GM23338 (cell line): ENCODE measurements around the gene GABBR1. TPM values are rescaled to one million over a fixed set of nuclear protein-coding genes. Genes with fewer than 3 reads are reported as not detected.

ENCODE experiments used
- ATAC-seq: fragments of 200-7000 bp; cut with Tn5 transposase; 3 replicates; pipeline ENCODE4 v1.9.1; 2020
- DNase-seq: peaks from one replicate; pipeline ENCODE4 v3.0.0-alpha.2; 2015; ENCODE audit warnings: low spot score
- H2AFZ ChIP-seq: fragments of 200-600 bp; sonication (generic); 2 replicates; pipeline ENCODE4 v1.8.0; 2016; ENCODE audit warnings: antibody characterized with exemption, mild to moderate bottlenecking, moderate library complexity
- H3F3A ChIP-seq: fragments of 200-600 bp; sonication (generic); replicated peaks from 2 replicates; pipeline ENCODE4 v1.8.0; 2017; ENCODE audit warnings: antibody characterized with exemption, mixed run types, low read depth
- H3K27ac ChIP-seq: fragments of 200-600 bp; sonication (generic); 2 replicates; pipeline ENCODE4 v1.6.1; 2016; ENCODE audit warnings: low read depth
- H3K27me3 ChIP-seq: fragments of 200-600 bp; sonication (generic); 2 replicates; pipeline ENCODE4 v1.8.0; 2016; ENCODE audit warnings: mild to moderate bottlenecking, mixed run types, moderate library complexity; ENCODE audit not compliant: insufficient read depth
- H3K36me3 ChIP-seq: fragments of 200-600 bp; sonication (generic); 2 replicates; pipeline ENCODE4 v1.8.0; 2016; ENCODE audit warnings: mild to moderate bottlenecking; ENCODE audit not compliant: insufficient read depth
- H3K4me1 ChIP-seq: fragments of 200-600 bp; sonication (generic); 2 replicates; pipeline ENCODE4 v1.8.0; 2016; ENCODE audit warnings: mild to moderate bottlenecking, moderate library complexity; ENCODE audit not compliant: insufficient read depth
- H3K4me2 ChIP-seq: fragments of 200-600 bp; sonication (generic); 2 replicates; pipeline ENCODE4 v1.7.1; 2017; ENCODE audit warnings: mixed run types
- H3K4me3 ChIP-seq: fragments of 200-600 bp; sonication (generic); 2 replicates; pipeline ENCODE4 v1.6.1; 2016; ENCODE audit warnings: mixed run types
- H3K79me2 ChIP-seq: fragments of 200-600 bp; sonication (generic); replicated peaks from 2 replicates; pipeline ENCODE4 v1.8.0; 2017; ENCODE audit warnings: mild to moderate bottlenecking; ENCODE audit not compliant: insufficient read depth
- H3K9me2 ChIP-seq: fragments of 200-600 bp; sonication (generic); 2 replicates; pipeline ENCODE4 v1.8.0; 2017; ENCODE audit not compliant: insufficient read depth
- H4K20me1 ChIP-seq: fragments of 200-600 bp; sonication (generic); replicated peaks from 2 replicates; pipeline ENCODE4 v1.8.0; 2017; ENCODE audit warnings: mild to moderate bottlenecking; ENCODE audit not compliant: insufficient read depth
- H3K27ac Mint-ChIP-seq: 2 replicates; pipeline ENCODE4 v1.8.0; 2020; ENCODE audit warnings: inconsistent platforms, mild to moderate bottlenecking, moderate library complexity, mixed read lengths
- H3K27me3 Mint-ChIP-seq: 3 replicates; pipeline ENCODE4 v1.8.0; 2022; ENCODE audit warnings: low read depth, mild to moderate bottlenecking, moderate library complexity, mixed read lengths, inconsistent platforms; ENCODE audit not compliant: insufficient read depth, poor library complexity
- H3K36me3 Mint-ChIP-seq: 3 replicates; pipeline ENCODE4 v1.8.0; 2021; ENCODE audit warnings: low read depth, mild to moderate bottlenecking, inconsistent platforms, moderate library complexity, mixed read lengths
- H3K4me1 Mint-ChIP-seq: 3 replicates; pipeline ENCODE4 v1.8.0; 2020; ENCODE audit warnings: mild to moderate bottlenecking, inconsistent platforms, mixed read lengths
- H3K4me3 Mint-ChIP-seq: 3 replicates; pipeline ENCODE4 v1.8.0; 2021; ENCODE audit warnings: moderate library complexity, mild to moderate bottlenecking, inconsistent platforms, mixed read lengths
- H3K9me3 Mint-ChIP-seq: 3 replicates; pipeline ENCODE4 v1.8.0; 2020; ENCODE audit warnings: moderate library complexity, mild to moderate bottlenecking, inconsistent platforms, mixed read lengths
- CREB1 ChIP-seq: fragments of 250-450 bp; sonication (Bioruptor Pico); IDR thresholded peaks from 2 replicates; pipeline ENCODE4 v1.5.0; 2020; ENCODE audit warnings: low read depth, mild to moderate bottlenecking, moderate library complexity
- EZH2 ChIP-seq: fragments of 200-600 bp; sonication (generic); IDR thresholded peaks from one replicate; pipeline ENCODE4 v1.8.0; 2017; ENCODE audit warnings: antibody characterized with exemption, mild to moderate bottlenecking, low read depth; ENCODE audit not compliant: unreplicated experiment
- EZH2phosphoT487 ChIP-seq: fragments of 200-600 bp; sonication (generic); IDR thresholded peaks from one replicate; pipeline ENCODE4 v1.8.1; 2018; ENCODE audit warnings: antibody characterized with exemption; ENCODE audit not compliant: unreplicated experiment
- JUNB ChIP-seq: IDR thresholded peaks from one replicate; pipeline ENCODE4 v1.6.1; 2016; ENCODE audit warnings: antibody characterized with exemption; ENCODE audit not compliant: unreplicated experiment
- NANOG ChIP-seq: IDR thresholded peaks from 2 replicates; pipeline ENCODE4 v1.6.1; 2016; ENCODE audit warnings: antibody characterized with exemption, borderline replicate concordance
- POLR2AphosphoS5 ChIP-seq: IDR thresholded peaks from 2 replicates; pipeline ENCODE4 v1.6.1; 2016; ENCODE audit warnings: antibody characterized with exemption, low read depth
- STAT1 ChIP-seq: IDR thresholded peaks from one replicate; pipeline ENCODE4 v1.6.1; 2016; ENCODE audit warnings: antibody characterized with exemption; ENCODE audit not compliant: unreplicated experiment
- ZNF114 ChIP-seq: fragments of 250-450 bp; sonication (Bioruptor Pico); IDR thresholded peaks from 2 replicates; pipeline ENCODE4 v1.5.0; 2020; ENCODE audit warnings: mild to moderate bottlenecking, moderate library complexity
- ZNF331 ChIP-seq: fragments of 250-450 bp; sonication (Bioruptor Pico); IDR thresholded peaks from 2 replicates; pipeline ENCODE4 v1.5.0; 2020; ENCODE audit warnings: low read depth, mild to moderate bottlenecking, moderate library complexity
- polyA plus RNA-seq: library from polyadenylated mRNA; unstranded; fragments of >200 nt; fragmentation: Nextera tagmentation; extraction: Ambion mirVana; gene quantifications from 2 replicates; pipeline ENCODE4 v1.2.1, GENCODE V29; 2016
- total RNA-seq: library from RNA; depleted of rRNA; stranded (reverse); fragments of >200 nt; shearing (Covaris generic); gene quantifications from 2 replicates; pipeline ENCODE4 v1.2.3, GENCODE V29; 2014
- TF ChIP-seq, protein P1 (sequence below), 2 experiments: fragments of 200-600 bp in 1 of 2; sonication (generic) in 1 of 2; conservative IDR thresholded peaks; 2 replicates each; pipeline versions ENCODE4 v1.5.1 to v1.6.1; 2016 to 2017; ENCODE audit warnings: antibody characterized with exemption in 2 of 2, low read depth in 2 of 2, mild to moderate bottlenecking in 2 of 2, moderate library complexity in 1 of 2
- TF ChIP-seq, protein P2 (sequence below): fragments of 250-450 bp; sonication (Bioruptor Pico); IDR thresholded peaks from 2 replicates; pipeline ENCODE4 v1.5.0; 2020; ENCODE audit warnings: mild to moderate bottlenecking, moderate library complexity
- TF ChIP-seq, protein P3 (sequence below): IDR thresholded peaks from one replicate; pipeline ENCODE4 v1.6.1; 2018; ENCODE audit warnings: antibody characterized with exemption; ENCODE audit not compliant: unreplicated experiment
- TF ChIP-seq, protein P4 (sequence below): IDR thresholded peaks from 2 replicates; pipeline ENCODE4 v1.6.1; 2016; ENCODE audit warnings: antibody characterized with exemption

Gene GABBR1
- total and polyA plus RNA-seq, 2 experiments from 2014 or later, result 42.8 to 78.9 TPM

DNA sequence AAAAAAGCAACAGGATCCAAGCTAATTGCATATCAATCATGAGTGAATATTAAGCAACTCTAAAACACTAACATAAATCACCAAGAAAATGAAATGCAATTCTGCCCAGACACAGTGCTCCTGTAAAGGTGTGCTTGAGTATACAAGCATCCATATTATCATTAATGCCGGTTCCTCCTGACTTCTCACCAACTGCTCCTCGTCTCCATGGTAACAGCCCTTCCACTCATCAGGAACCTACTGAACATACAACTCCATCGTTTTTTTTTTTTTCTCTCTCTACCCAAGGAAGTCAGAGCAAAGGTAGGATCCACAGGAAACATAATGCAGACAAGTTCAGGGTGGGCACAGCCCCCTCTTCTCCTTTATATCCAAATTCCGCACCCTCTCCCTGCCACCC, 12.4 kb downstream of the GABBR1 start:
- Histone ChIP-seq H2AFZ (no peak overlapping the region), H3K36me3 (peaks cover 70% of the 10 kb centered on the region), H3F3A (peaks cover 55% of the 10 kb centered on the region), H3K79me2 (peaks cover 76% of the 10 kb centered on the region), H3K27me3 (no peaks in the 10 kb centered on the region), H3K4me2 (no peak overlapping the region), H3K4me3 (no peak overlapping the region), H3K27ac (peak overlapping the region; percentile 83; the same call in 1 of the 2 replicates), H3K9me2 (no peaks in the 10 kb centered on the region), H4K20me1 (peaks cover 28% of the 10 kb centered on the region), H3K4me1 (peaks cover 38% of the 10 kb centered on the region)
- H3K4me3 Mint-ChIP-seq, result no peak overlapping the region; the same call in 2 of the 3 replicates
- no peak for ATAC-seq
- no peak for DNase-seq
- H3K27me3 Mint-ChIP-seq, result peaks cover 22% of the 10 kb centered on the region
- H3K36me3 Mint-ChIP-seq, result peaks cover 89% of the 10 kb centered on the region
- H3K4me1 Mint-ChIP-seq, result peaks cover 54% of the 10 kb centered on the region
- no peak for TF ChIP-seq ZNF331 (CRISPR knock-in tag)
- TF ChIP-seq CREB1 (CRISPR knock-in tag), result no peak
- no peak for TF ChIP-seq EZH2phosphoT487
- TF ChIP-seq ZNF114 (CRISPR knock-in tag), result no peak
- TF ChIP-seq POLR2AphosphoS5, result no peak
- TF ChIP-seq, protein P1, sequence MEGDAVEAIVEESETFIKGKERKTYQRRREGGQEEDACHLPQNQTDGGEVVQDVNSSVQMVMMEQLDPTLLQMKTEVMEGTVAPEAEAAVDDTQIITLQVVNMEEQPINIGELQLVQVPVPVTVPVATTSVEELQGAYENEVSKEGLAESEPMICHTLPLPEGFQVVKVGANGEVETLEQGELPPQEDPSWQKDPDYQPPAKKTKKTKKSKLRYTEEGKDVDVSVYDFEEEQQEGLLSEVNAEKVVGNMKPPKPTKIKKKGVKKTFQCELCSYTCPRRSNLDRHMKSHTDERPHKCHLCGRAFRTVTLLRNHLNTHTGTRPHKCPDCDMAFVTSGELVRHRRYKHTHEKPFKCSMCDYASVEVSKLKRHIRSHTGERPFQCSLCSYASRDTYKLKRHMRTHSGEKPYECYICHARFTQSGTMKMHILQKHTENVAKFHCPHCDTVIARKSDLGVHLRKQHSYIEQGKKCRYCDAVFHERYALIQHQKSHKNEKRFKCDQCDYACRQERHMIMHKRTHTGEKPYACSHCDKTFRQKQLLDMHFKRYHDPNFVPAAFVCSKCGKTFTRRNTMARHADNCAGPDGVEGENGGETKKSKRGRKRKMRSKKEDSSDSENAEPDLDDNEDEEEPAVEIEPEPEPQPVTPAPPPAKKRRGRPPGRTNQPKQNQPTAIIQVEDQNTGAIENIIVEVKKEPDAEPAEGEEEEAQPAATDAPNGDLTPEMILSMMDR (conservative IDR thresholded peaks at IDR 0.05; ENCODE audit: low read depth in 2 of 2), result no peak
- TF ChIP-seq STAT1, result no peak
- TF ChIP-seq, protein P2, sequence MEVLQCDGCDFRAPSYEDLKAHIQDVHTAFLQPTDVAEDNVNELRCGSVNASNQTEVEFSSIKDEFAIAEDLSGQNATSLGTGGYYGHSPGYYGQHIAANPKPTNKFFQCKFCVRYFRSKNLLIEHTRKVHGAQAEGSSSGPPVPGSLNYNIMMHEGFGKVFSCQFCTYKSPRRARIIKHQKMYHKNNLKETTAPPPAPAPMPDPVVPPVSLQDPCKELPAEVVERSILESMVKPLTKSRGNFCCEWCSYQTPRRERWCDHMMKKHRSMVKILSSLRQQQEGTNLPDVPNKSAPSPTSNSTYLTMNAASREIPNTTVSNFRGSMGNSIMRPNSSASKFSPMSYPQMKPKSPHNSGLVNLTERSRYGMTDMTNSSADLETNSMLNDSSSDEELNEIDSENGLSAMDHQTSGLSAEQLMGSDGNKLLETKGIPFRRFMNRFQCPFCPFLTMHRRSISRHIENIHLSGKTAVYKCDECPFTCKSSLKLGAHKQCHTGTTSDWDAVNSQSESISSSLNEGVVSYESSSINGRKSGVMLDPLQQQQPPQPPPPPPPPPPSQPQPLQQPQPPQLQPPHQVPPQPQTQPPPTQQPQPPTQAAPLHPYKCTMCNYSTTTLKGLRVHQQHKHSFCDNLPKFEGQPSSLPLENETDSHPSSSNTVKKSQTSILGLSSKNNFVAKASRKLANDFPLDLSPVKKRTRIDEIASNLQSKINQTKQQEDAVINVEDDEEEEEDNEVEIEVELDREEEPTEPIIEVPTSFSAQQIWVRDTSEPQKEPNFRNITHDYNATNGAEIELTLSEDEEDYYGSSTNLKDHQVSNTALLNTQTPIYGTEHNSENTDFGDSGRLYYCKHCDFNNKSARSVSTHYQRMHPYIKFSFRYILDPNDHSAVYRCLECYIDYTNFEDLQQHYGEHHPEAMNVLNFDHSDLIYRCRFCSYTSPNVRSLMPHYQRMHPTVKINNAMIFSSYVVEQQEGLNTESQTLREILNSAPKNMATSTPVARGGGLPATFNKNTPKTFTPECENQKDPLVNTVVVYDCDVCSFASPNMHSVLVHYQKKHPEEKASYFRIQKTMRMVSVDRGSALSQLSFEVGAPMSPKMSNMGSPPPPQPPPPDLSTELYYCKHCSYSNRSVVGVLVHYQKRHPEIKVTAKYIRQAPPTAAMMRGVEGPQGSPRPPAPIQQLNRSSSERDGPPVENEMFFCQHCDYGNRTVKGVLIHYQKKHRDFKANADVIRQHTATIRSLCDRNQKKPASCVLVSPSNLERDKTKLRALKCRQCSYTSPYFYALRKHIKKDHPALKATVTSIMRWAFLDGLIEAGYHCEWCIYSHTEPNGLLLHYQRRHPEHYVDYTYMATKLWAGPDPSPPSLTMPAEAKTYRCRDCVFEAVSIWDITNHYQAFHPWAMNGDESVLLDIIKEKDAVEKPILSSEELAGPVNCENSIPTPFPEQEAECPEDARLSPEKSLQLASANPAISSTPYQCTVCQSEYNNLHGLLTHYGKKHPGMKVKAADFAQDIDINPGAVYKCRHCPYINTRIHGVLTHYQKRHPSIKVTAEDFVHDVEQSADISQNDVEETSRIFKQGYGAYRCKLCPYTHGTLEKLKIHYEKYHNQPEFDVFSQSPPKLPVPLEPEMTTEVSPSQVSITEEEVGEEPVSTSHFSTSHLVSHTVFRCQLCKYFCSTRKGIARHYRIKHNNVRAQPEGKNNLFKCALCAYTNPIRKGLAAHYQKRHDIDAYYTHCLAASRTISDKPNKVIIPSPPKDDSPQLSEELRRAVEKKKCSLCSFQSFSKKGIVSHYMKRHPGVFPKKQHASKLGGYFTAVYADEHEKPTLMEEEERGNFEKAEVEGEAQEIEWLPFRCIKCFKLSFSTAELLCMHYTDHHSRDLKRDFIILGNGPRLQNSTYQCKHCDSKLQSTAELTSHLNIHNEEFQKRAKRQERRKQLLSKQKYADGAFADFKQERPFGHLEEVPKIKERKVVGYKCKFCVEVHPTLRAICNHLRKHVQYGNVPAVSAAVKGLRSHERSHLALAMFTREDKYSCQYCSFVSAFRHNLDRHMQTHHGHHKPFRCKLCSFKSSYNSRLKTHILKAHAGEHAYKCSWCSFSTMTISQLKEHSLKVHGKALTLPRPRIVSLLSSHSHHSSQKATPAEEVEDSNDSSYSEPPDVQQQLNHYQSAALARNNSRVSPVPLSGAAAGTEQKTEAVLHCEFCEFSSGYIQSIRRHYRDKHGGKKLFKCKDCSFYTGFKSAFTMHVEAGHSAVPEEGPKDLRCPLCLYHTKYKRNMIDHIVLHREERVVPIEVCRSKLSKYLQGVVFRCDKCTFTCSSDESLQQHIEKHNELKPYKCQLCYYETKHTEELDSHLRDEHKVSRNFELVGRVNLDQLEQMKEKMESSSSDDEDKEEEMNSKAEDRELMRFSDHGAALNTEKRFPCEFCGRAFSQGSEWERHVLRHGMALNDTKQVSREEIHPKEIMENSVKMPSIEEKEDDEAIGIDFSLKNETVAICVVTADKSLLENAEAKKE (CRISPR knock-in tag), result no peak
- TF ChIP-seq, protein P3, sequence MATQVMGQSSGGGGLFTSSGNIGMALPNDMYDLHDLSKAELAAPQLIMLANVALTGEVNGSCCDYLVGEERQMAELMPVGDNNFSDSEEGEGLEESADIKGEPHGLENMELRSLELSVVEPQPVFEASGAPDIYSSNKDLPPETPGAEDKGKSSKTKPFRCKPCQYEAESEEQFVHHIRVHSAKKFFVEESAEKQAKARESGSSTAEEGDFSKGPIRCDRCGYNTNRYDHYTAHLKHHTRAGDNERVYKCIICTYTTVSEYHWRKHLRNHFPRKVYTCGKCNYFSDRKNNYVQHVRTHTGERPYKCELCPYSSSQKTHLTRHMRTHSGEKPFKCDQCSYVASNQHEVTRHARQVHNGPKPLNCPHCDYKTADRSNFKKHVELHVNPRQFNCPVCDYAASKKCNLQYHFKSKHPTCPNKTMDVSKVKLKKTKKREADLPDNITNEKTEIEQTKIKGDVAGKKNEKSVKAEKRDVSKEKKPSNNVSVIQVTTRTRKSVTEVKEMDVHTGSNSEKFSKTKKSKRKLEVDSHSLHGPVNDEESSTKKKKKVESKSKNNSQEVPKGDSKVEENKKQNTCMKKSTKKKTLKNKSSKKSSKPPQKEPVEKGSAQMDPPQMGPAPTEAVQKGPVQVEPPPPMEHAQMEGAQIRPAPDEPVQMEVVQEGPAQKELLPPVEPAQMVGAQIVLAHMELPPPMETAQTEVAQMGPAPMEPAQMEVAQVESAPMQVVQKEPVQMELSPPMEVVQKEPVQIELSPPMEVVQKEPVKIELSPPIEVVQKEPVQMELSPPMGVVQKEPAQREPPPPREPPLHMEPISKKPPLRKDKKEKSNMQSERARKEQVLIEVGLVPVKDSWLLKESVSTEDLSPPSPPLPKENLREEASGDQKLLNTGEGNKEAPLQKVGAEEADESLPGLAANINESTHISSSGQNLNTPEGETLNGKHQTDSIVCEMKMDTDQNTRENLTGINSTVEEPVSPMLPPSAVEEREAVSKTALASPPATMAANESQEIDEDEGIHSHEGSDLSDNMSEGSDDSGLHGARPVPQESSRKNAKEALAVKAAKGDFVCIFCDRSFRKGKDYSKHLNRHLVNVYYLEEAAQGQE, result no peak
- TF ChIP-seq, protein P4, sequence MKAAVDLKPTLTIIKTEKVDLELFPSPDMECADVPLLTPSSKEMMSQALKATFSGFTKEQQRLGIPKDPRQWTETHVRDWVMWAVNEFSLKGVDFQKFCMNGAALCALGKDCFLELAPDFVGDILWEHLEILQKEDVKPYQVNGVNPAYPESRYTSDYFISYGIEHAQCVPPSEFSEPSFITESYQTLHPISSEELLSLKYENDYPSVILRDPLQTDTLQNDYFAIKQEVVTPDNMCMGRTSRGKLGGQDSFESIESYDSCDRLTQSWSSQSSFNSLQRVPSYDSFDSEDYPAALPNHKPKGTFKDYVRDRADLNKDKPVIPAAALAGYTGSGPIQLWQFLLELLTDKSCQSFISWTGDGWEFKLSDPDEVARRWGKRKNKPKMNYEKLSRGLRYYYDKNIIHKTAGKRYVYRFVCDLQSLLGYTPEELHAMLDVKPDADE, result no peak
- TF ChIP-seq JUNB, result no peak
- TF ChIP-seq EZH2, result no peak
- no peak for TF ChIP-seq NANOG
- H3K27ac Mint-ChIP-seq, result peak overlapping the region; percentile 13
- H3K9me3 Mint-ChIP-seq, result no peaks in the 10 kb centered on the region
